Endodermal cell (in vitro differentiated cells): ENCODE measurements around the gene OOSP4A. TPM values are rescaled to one million over a fixed set of nuclear protein-coding genes. Genes with fewer than 3 reads are reported as not detected.
A peak's percentile ranks its signal among the peaks of the same experiment; 100 is the strongest.

Experiments used
- DNase-seq: peaks from one replicate; pipeline ENCODE4 v3.0.0-alpha.2; 2017
- H3K27ac ChIP-seq: 2 replicates; pipeline ENCODE4 v1.5.1; 2013; ENCODE audit warnings: mild to moderate bottlenecking, low read depth, low read length, moderate library complexity
- H3K27me3 ChIP-seq: 2 replicates; pipeline ENCODE4 v1.6.1; 2013; ENCODE audit warnings: mild to moderate bottlenecking, low read length, moderate library complexity; ENCODE audit not compliant: insufficient read depth, control insufficient read depth, poor library complexity, severe bottlenecking
- H3K36me3 ChIP-seq: 2 replicates; pipeline ENCODE4 v1.7.0; 2013; ENCODE audit warnings: mild to moderate bottlenecking, low read length, moderate library complexity; ENCODE audit not compliant: control insufficient read depth, insufficient read depth
- H3K4me1 ChIP-seq: one replicate; pipeline ENCODE4 v1.7.0; 2013; ENCODE audit warnings: low read length; ENCODE audit not compliant: control insufficient read depth, insufficient read depth
- H3K4me3 ChIP-seq: 2 replicates; pipeline ENCODE4 v1.5.1; 2013; ENCODE audit warnings: mild to moderate bottlenecking, low read length, moderate library complexity
- H3K9ac ChIP-seq: 2 replicates; pipeline ENCODE4 v1.6.1; 2013; ENCODE audit warnings: mild to moderate bottlenecking, low read length, moderate library complexity; ENCODE audit not compliant: poor library complexity, severe bottlenecking; ENCODE audit errors: extremely low read depth
- H3K9me3 ChIP-seq: 2 replicates; pipeline ENCODE4 v1.6.1; 2013; ENCODE audit warnings: mild to moderate bottlenecking, low read length, moderate library complexity; ENCODE audit not compliant: control insufficient read depth
- H3K27ac Mint-ChIP-seq: 2 replicates; pipeline ENCODE4 v1.8.0; 2020; ENCODE audit warnings: mixed read lengths
- H3K27me3 Mint-ChIP-seq: 2 replicates; pipeline ENCODE4 v1.8.0; 2021; ENCODE audit warnings: mild to moderate bottlenecking, mixed read lengths; ENCODE audit not compliant: insufficient read depth
- H3K36me3 Mint-ChIP-seq: 2 replicates; pipeline ENCODE4 v1.8.0; 2020; ENCODE audit warnings: low read depth, mixed read lengths
- H3K4me1 Mint-ChIP-seq: 2 replicates; pipeline ENCODE4 v1.8.0; 2020; ENCODE audit warnings: mixed read lengths
- H3K4me3 Mint-ChIP-seq: 2 replicates; pipeline ENCODE4 v1.8.0; 2020; ENCODE audit warnings: mild to moderate bottlenecking, moderate library complexity, mixed read lengths
- H3K9me3 Mint-ChIP-seq: 2 replicates; pipeline ENCODE4 v1.8.0; 2020; ENCODE audit warnings: mild to moderate bottlenecking, mixed read lengths
- CTCF ChIP-seq: fragments of 200-600 bp; sonication (generic); conservative IDR thresholded peaks from 2 replicates; pipeline ENCODE4 v1.5.0; 2021; ENCODE audit warnings: antibody characterized with exemption, mild to moderate bottlenecking
- WGBS, 2 experiments: methylation state at CpG; one replicate each; pipeline versions ENCODE4 v1.1.5 to v1.1.7; 2013; ENCODE audit warnings: missing lambda C conversion rate in 2 of 2, mixed read lengths in 1 of 2; ENCODE audit not compliant: insufficient coverage in 1 of 2, insufficient read length in 1 of 2; 5-methylcytosine and 5-hydroxymethylcytosine counted together
- total RNA-seq, 2 donors: library from RNA; stranded (reverse); fragmentation: NEBNext Ultra II Directional in 1 of 2; extraction: Animal tissue kit (Norgen Biotek cat#: 25700) in 1 of 2; gene quantifications; 2 replicates in 1 of 2; 3 replicates in 1 of 2; pipeline ENCODE4 v1.2.1, GENCODE V29; 2021

OOSP4A gene
- total RNA-seq, 2 donors from 2014 or later: not detected

GRCh38 chr11:59943997-59944714 lies 19.7 kb upstream of the OOSP4A start:
- Histone ChIP-seq H3K27me3 (no peaks in the 10 kb centered on the region), H3K36me3 (no peaks in the 10 kb centered on the region), H3K9me3 (peaks cover 8% of the 10 kb centered on the region), H3K4me1 (no peaks in the 10 kb centered on the region), H3K4me3 (no peak overlapping the region), H3K9ac (no peak overlapping the region), H3K27ac (no peak overlapping the region)
- Mint-ChIP-seq H3K27me3 (no peaks in the 10 kb centered on the region), H3K4me1 (no peaks in the 10 kb centered on the region), H3K27ac (no peak overlapping the region), H3K4me3 (no peak overlapping the region), H3K36me3 (no peaks in the 10 kb centered on the region), H3K9me3 (peaks cover 14% of the 10 kb centered on the region)
- TF ChIP-seq CTCF: no peak
- DNase-seq: peak; percentile 70
- 88 to 100% methylated on average over 1 to 2 of the region's 3 CpGs for WGBS, 2 experiments

GRCh38 chr11:59944720-59945119 lies 19.1 kb upstream of the OOSP4A start:
- Histone ChIP-seq H3K9ac (no peak overlapping the region), H3K4me3 (no peak overlapping the region), H3K27me3 (no peaks in the 10 kb centered on the region), H3K36me3 (no peaks in the 10 kb centered on the region), H3K9me3 (peaks cover 8% of the 10 kb centered on the region), H3K4me1 (no peaks in the 10 kb centered on the region), H3K27ac (no peak overlapping the region)
- H3K27me3 Mint-ChIP-seq: no peaks in the 10 kb centered on the region
- H3K4me3 Mint-ChIP-seq: no peak overlapping the region
- WGBS, 2 experiments: 88 to 92% methylated on average over 2 of the region's 2 CpGs
- DNase-seq: no peak
- no peak overlapping the region for H3K27ac Mint-ChIP-seq
- H3K4me1 Mint-ChIP-seq: no peaks in the 10 kb centered on the region
- H3K9me3 Mint-ChIP-seq: peaks cover 14% of the 10 kb centered on the region
- no peak for TF ChIP-seq CTCF
- H3K36me3 Mint-ChIP-seq: no peaks in the 10 kb centered on the region

- no peak overlapping the region for H3K4me3 Mint-ChIP-seq
- H3K4me1 Mint-ChIP-seq: no peaks in the 10 kb centered on the region
- TF ChIP-seq CTCF: no peak
Observed at GRCh38 chr11:59953463-59954218, 10.2 kb upstream of the OOSP4A start.

More at GRCh38 chr11:59953463-59954218, 10.2 kb upstream of the OOSP4A start:
- H3K27me3 ChIP-seq: no peaks in the 10 kb centered on the region
- WGBS, 2 experiments: 92 to 100% methylated on average over 2 to 4 of the region's 4 CpGs
- H3K9me3 ChIP-seq: no peaks in the 10 kb centered on the region
- Mint-ChIP-seq H3K9me3 (no peaks in the 10 kb centered on the region), H3K27ac (no peak overlapping the region), H3K36me3 (no peaks in the 10 kb centered on the region), H3K27me3 (no peaks in the 10 kb centered on the region)
- H3K36me3 ChIP-seq: no peaks in the 10 kb centered on the region
- no peak overlapping the region for H3K4me3 ChIP-seq
- no peak for DNase-seq
- no peak overlapping the region for H3K27ac ChIP-seq
- no peak overlapping the region for H3K9ac ChIP-seq
- H3K4me1 ChIP-seq: no peaks in the 10 kb centered on the region
